Neural progenitor cell (in vitro differentiated cells): Measurements from ENCODE around the gene TOLLIP. TPM values are rescaled to one million over a fixed set of nuclear protein-coding genes. Genes with fewer than 3 reads are reported as not detected.

ENCODE experiments used
- DNase-seq: peaks from one replicate; pipeline ENCODE4 v3.0.0-alpha.2; 2016; ENCODE audit warnings: low spot score
- H2AFZ ChIP-seq: fragments of 200-600 bp; sonication (generic); replicated peaks from 2 replicates; pipeline ENCODE4 v1.6.1; 2016; ENCODE audit warnings: antibody characterized with exemption
- H3F3A ChIP-seq: fragments of 200-600 bp; sonication (generic); 2 replicates; pipeline ENCODE4 v1.6.1; 2016; ENCODE audit warnings: antibody characterized with exemption, low read depth
- H3K27ac ChIP-seq: fragments of 200-600 bp; sonication (generic); 2 replicates; pipeline ENCODE4 v1.5.1; 2016; ENCODE audit warnings: mild to moderate bottlenecking
- H3K27me3 ChIP-seq: fragments of 200-600 bp; sonication (generic); 2 replicates; pipeline ENCODE4 v1.6.1; 2016; ENCODE audit warnings: mild to moderate bottlenecking, moderate library complexity
- H3K36me3 ChIP-seq: fragments of 200-600 bp; sonication (generic); 2 replicates; pipeline ENCODE4 v1.5.1; 2016
- H3K4me1 ChIP-seq: fragments of 200-600 bp; sonication (generic); 2 replicates; pipeline ENCODE4 v1.6.1; 2016; ENCODE audit warnings: mixed run types
- H3K4me2 ChIP-seq: fragments of 200-600 bp; sonication (generic); 2 replicates; pipeline ENCODE4 v1.6.1; 2016
- H3K4me3 ChIP-seq: fragments of 200-600 bp; sonication (generic); 2 replicates; pipeline ENCODE4 v1.5.1; 2016
- H3K79me2 ChIP-seq: fragments of 200-600 bp; sonication (generic); 2 replicates; pipeline ENCODE4 v1.6.1; 2016; ENCODE audit warnings: low read depth
- H3K9ac ChIP-seq: fragments of 200-600 bp; sonication (generic); 2 replicates; pipeline ENCODE4 v1.6.1; 2016
- H3K9me3 ChIP-seq: fragments of 200-600 bp; sonication (generic); 2 replicates; pipeline ENCODE4 v1.5.1; 2016; ENCODE audit warnings: low read depth
- H4K20me1 ChIP-seq: fragments of 200-600 bp; sonication (generic); 2 replicates; pipeline ENCODE4 v1.6.1; 2016; ENCODE audit warnings: low read depth
- H3K27ac Mint-ChIP-seq: 3 replicates; pipeline ENCODE4 v1.8.0; 2021; ENCODE audit warnings: mixed read lengths
- H3K27me3 Mint-ChIP-seq: 2 replicates; pipeline ENCODE4 v1.8.0; 2022; ENCODE audit warnings: low read depth, mild to moderate bottlenecking, inconsistent platforms, moderate library complexity, mixed read lengths; ENCODE audit not compliant: insufficient read depth
- H3K36me3 Mint-ChIP-seq: 3 replicates; pipeline ENCODE4 v1.8.0; 2021; ENCODE audit warnings: mixed read lengths
- H3K4me1 Mint-ChIP-seq: 3 replicates; pipeline ENCODE4 v1.8.0; 2021; ENCODE audit warnings: mixed read lengths
- H3K4me3 Mint-ChIP-seq: 3 replicates; pipeline ENCODE4 v1.8.0; 2021; ENCODE audit warnings: mild to moderate bottlenecking, moderate library complexity, mixed read lengths
- H3K9me3 Mint-ChIP-seq: 3 replicates; pipeline ENCODE4 v1.8.0; 2020; ENCODE audit warnings: mixed read lengths
- CTCF ChIP-seq: fragments of 200-600 bp; sonication (generic); IDR thresholded peaks from 2 replicates; pipeline ENCODE4 v1.5.1; 2017; ENCODE audit warnings: antibody characterized with exemption, mild to moderate bottlenecking
- EZH2 ChIP-seq: fragments of 200-600 bp; sonication (generic); IDR thresholded peaks from 2 replicates; pipeline ENCODE4 v1.6.1; 2017; ENCODE audit warnings: antibody characterized with exemption, mild to moderate bottlenecking, moderate library complexity
- EZH2phosphoT487 ChIP-seq: fragments of 200-600 bp; sonication (generic); IDR thresholded peaks from 2 replicates; pipeline ENCODE4 v1.6.1; 2017; ENCODE audit warnings: antibody characterized with exemption
- total RNA-seq: library from RNA; depleted of rRNA; stranded (reverse); fragments of >200 nt; gene quantifications from 2 replicates; pipeline ENCODE4 v1.2.3, GENCODE V29; 2015; ENCODE audit warnings: low replicate concordance

Gene TOLLIP
- total RNA-seq, 1 donor from 2014 or later: 8.5 TPM

- Histone ChIP-seq H3K27ac (no peak overlapping the region), H3K4me1 (peaks cover 7% of the 10 kb centered on the region), H3K9ac (no peak overlapping the region), H4K20me1 (peaks cover 4% of the 10 kb centered on the region), H2AFZ (no peak overlapping the region), H3K27me3 (peaks cover 64% of the 10 kb centered on the region), H3F3A (peaks cover 42% of the 10 kb centered on the region), H3K36me3 (no peaks in the 10 kb centered on the region), H3K9me3 (no peaks in the 10 kb centered on the region), H3K4me2 (no peak overlapping the region), H3K4me3 (no peak overlapping the region), H3K79me2 (no peaks in the 10 kb centered on the region)
- Mint-ChIP-seq H3K4me1 (peaks cover 7% of the 10 kb centered on the region), H3K27ac (no peak overlapping the region), H3K27me3 (peaks cover 12% of the 10 kb centered on the region), H3K4me3 (no peak overlapping the region), H3K9me3 (peaks cover 5% of the 10 kb centered on the region), H3K36me3 (no peaks in the 10 kb centered on the region)
- TF ChIP-seq CTCF: no peak
- TF ChIP-seq EZH2phosphoT487: no peak
- TF ChIP-seq EZH2: no peak
- DNase-seq: no peak
Measured at GRCh38 chr11:1340111-1340510, 30.7 kb upstream of the TOLLIP start.

GRCh38 chr11:1339066-1339675 lies 29.7 kb upstream of the TOLLIP start:
- Mint-ChIP-seq H3K27me3 (peaks cover 16% of the 10 kb centered on the region), H3K27ac (no peak overlapping the region), H3K36me3 (no peaks in the 10 kb centered on the region), H3K9me3 (peaks cover 11% of the 10 kb centered on the region), H3K4me1 (peaks cover 11% of the 10 kb centered on the region), H3K4me3 (no peak overlapping the region)
- DNase-seq: no peak
- TF ChIP-seq CTCF (no peak), EZH2 (no peak), EZH2phosphoT487 (no peak)
- Histone ChIP-seq H4K20me1 (peaks cover 4% of the 10 kb centered on the region), H3K9ac (no peak overlapping the region), H3F3A (peaks cover 42% of the 10 kb centered on the region), H3K9me3 (no peaks in the 10 kb centered on the region), H3K27me3 (peaks cover 73% of the 10 kb centered on the region), H3K79me2 (no peaks in the 10 kb centered on the region), H3K4me2 (no peak overlapping the region), H3K27ac (no peak overlapping the region), H3K4me1 (peaks cover 7% of the 10 kb centered on the region), H3K36me3 (no peaks in the 10 kb centered on the region), H3K4me3 (no peak overlapping the region), H2AFZ (no peak overlapping the region)

GRCh38 chr11:1338201-1339065 lies 29.0 kb upstream of the TOLLIP start:
- Histone ChIP-seq H4K20me1 (peaks cover 4% of the 10 kb centered on the region), H3K4me1 (peaks cover 7% of the 10 kb centered on the region), H3K4me3 (no peak overlapping the region), H3K4me2 (no peak overlapping the region), H3K36me3 (no peaks in the 10 kb centered on the region), H3F3A (peaks cover 42% of the 10 kb centered on the region), H3K9me3 (no peaks in the 10 kb centered on the region), H3K27me3 (peaks cover 80% of the 10 kb centered on the region), H3K9ac (no peak overlapping the region), H2AFZ (no peak overlapping the region), H3K27ac (no peak overlapping the region), H3K79me2 (no peaks in the 10 kb centered on the region)
- Mint-ChIP-seq H3K27me3 (peaks cover 20% of the 10 kb centered on the region), H3K9me3 (peaks cover 15% of the 10 kb centered on the region), H3K36me3 (no peaks in the 10 kb centered on the region), H3K4me3 (peak overlapping the region; percentile 76), H3K4me1 (peaks cover 11% of the 10 kb centered on the region), H3K27ac (no peak overlapping the region)
- TF ChIP-seq EZH2phosphoT487: no peak
- TF ChIP-seq EZH2: no peak
- no peak for TF ChIP-seq CTCF
- no peak for DNase-seq
